Upper lobe of left lung (tissue), 6 donors: ENCODE results near the gene PMM1. TPM values are rescaled to one million over a fixed set of nuclear protein-coding genes. Genes with fewer than 3 reads are reported as not detected.

Experiments used
- ATAC-seq, 2 donors: fragments of 200-7000 bp; cut with Tn5 transposase; one replicate each; pipeline ENCODE4 v1.9.1; 2022; ENCODE audit warnings: mild to moderate bottlenecking in 2 of 2, moderate library complexity in 2 of 2; ENCODE audit not compliant: low FRiP score in 2 of 2
- DNase-seq, 2 donors: peaks; one replicate each; pipeline ENCODE4 v3.0.0-alpha.2; 2019 to 2020
- H3K27ac ChIP-seq, 4 donors: fragments of 200-600 bp; sonication (generic); one replicate each; pipeline ENCODE4 v1.5.1; 2016 to 2019
- H3K27me3 ChIP-seq, 4 donors: fragments of 200-600 bp; sonication (generic); one replicate each; pipeline ENCODE4 v1.5.1; 2017 to 2019
- H3K36me3 ChIP-seq, 4 donors: fragments of 200-600 bp; sonication (generic); one replicate each; pipeline ENCODE4 v1.5.1; 2016 to 2019
- H3K4me1 ChIP-seq, 4 donors: fragments of 200-600 bp; sonication (generic); one replicate each; pipeline ENCODE4 v1.5.1; 2018 to 2019
- H3K4me3 ChIP-seq, 4 donors: fragments of 200-600 bp; sonication (generic); one replicate each; pipeline ENCODE4 v1.5.1; 2017 to 2019; ENCODE audit warnings: mild to moderate bottlenecking in 2 of 4, moderate library complexity in 1 of 4
- H3K9me3 ChIP-seq, 4 donors: fragments of 200-600 bp; sonication (generic); one replicate each; pipeline ENCODE4 v1.5.1; 2018 to 2019
- EP300 ChIP-seq, 4 donors: sonication (generic); formaldehyde crosslinking; IDR thresholded peaks; one replicate each; pipeline ENCODE4 v1.5.1; 2017; ENCODE audit warnings: antibody characterized with exemption in 4 of 4, control low read depth in 2 of 4
- POLR2A ChIP-seq, 4 donors: fragments of 450-650 bp; IDR thresholded peaks; one replicate each; pipeline ENCODE4 v1.5.1; 2016 to 2017; ENCODE audit warnings: antibody characterized with exemption in 4 of 4, mild to moderate bottlenecking in 2 of 4
- POLR2AphosphoS5 ChIP-seq, 2 donors: sonication (generic); formaldehyde crosslinking; IDR thresholded peaks; one replicate each; pipeline ENCODE4 v1.5.1; 2017; ENCODE audit warnings: antibody characterized with exemption in 2 of 2
- WGBS, 2 donors: methylation state at CpG; one replicate each; pipeline ENCODE4 v1.1.5; 2017 to 2018; 5-methylcytosine and 5-hydroxymethylcytosine counted together
- total RNA-seq, 6 donors: library from RNA; depleted of rRNA in 4 of 6; stranded (reverse); fragments of >200 nt in 4 of 6; gene quantifications; one replicate each; pipeline versions ENCODE4 v1.1.0 to v1.2.1, GENCODE V29; 2016 to 2021
- TF ChIP-seq, protein P1 (sequence below), 6 experiments: fragments of 450-650 bp in 4 of 6; fragments of 200-600 bp in 2 of 6; sonication (generic) in 2 of 6; IDR thresholded peaks; one replicate each; pipeline ENCODE4 v1.5.1; 2016 to 2019; ENCODE audit warnings: antibody characterized with exemption in 6 of 6
- donor health status: DM: no; HTN: no; CAD: no; lungs with moderate emphysema.
- donor health status: DM: no; HTN: yes; CAD: no; lungs with severe emphysema.

PMM1 gene
- total RNA-seq, 6 donors from 2014 or later, result 42.1 to 226 (median 105) TPM

DNA sequence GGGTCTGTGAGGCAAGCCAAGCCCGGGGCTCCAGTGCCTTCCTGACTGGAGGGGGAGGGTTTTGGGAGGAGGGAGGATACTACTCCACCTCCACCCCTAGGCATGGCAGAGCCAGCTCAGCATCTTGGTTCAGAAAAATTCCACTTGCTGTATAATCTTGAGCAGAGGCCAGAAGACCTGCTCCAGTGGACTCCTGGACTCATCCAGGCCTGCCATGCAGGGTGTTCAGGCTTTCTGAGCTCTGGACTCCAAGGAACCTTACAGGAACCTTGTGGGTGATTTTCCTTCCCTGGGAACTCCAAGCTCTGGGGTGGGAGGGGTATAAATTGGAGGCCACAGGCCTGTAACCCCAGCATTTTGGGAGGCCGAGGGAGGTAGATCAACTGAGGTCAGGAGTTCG lies 19.4 kb downstream of the PMM1 start:
- Histone ChIP-seq H3K27ac (no peak overlapping the region), H3K9me3 (no peaks in the 10 kb centered on the region), H3K27me3 (no peaks in the 10 kb centered on the region), H3K4me1 (peaks cover 0 to 7% (median 2%) of the 10 kb centered on the region in 4 donors), H3K36me3 (peaks cover 0 to 7% (median 0%) of the 10 kb centered on the region in 4 donors), H3K4me3 (no peak overlapping the region)
- 59 to 75% methylated on average over 3 of the region's 3 CpGs for WGBS, 2 donors
- ATAC-seq, result no peak
- DNase-seq, result no peak
- TF ChIP-seq POLR2A (IDR thresholded peaks at IDR 0.05) (no peak), POLR2AphosphoS5 (IDR thresholded peaks at IDR 0.05) (no peak), EP300 (IDR thresholded peaks at IDR 0.05) (no peak)
- TF ChIP-seq, protein P1, sequence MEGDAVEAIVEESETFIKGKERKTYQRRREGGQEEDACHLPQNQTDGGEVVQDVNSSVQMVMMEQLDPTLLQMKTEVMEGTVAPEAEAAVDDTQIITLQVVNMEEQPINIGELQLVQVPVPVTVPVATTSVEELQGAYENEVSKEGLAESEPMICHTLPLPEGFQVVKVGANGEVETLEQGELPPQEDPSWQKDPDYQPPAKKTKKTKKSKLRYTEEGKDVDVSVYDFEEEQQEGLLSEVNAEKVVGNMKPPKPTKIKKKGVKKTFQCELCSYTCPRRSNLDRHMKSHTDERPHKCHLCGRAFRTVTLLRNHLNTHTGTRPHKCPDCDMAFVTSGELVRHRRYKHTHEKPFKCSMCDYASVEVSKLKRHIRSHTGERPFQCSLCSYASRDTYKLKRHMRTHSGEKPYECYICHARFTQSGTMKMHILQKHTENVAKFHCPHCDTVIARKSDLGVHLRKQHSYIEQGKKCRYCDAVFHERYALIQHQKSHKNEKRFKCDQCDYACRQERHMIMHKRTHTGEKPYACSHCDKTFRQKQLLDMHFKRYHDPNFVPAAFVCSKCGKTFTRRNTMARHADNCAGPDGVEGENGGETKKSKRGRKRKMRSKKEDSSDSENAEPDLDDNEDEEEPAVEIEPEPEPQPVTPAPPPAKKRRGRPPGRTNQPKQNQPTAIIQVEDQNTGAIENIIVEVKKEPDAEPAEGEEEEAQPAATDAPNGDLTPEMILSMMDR (IDR thresholded peaks at IDR 0.05), result no peak

DNA sequence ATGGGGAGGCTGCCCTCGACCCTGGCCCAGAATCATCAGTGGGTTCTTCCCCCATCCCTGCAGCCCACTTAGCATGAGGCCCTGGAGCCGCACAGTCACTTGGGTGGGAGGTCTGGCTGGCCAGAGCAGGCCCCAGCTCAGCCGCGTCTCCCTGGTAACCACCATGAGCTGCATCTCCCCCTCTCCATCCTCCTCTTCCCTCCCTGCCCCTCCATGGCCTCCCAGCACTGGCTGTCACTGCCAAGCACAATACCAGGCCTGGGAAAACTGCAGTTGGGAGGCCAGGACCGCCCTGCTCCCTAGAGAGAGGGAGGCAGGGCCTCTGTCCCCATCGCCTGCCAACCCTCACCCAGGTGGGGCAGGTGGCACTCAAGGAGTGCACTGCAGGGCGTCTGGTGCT lies 20.8 kb downstream of the PMM1 start:
- WGBS, 2 donors, result 77 to 93% methylated on average over 6 to 7 of the region's 7 CpGs
- DNase-seq (no peak), ATAC-seq (no peak)
- H3K9me3 ChIP-seq, result no peaks in the 10 kb centered on the region
- TF ChIP-seq EP300 (IDR thresholded peaks at IDR 0.05) (no peak), POLR2A (IDR thresholded peaks at IDR 0.05) (no peak), POLR2AphosphoS5 (IDR thresholded peaks at IDR 0.05) (no peak)
- TF ChIP-seq, protein P1 (IDR thresholded peaks at IDR 0.05), result no peak
- no peaks in the 10 kb centered on the region for H3K36me3 ChIP-seq
- H3K4me3 ChIP-seq, result no peak overlapping the region
- peaks cover 0 to 7% (median 2%) of the 10 kb centered on the region in 4 donors for H3K4me1 ChIP-seq
- no peak overlapping the region for H3K27ac ChIP-seq
- no peaks in the 10 kb centered on the region for H3K27me3 ChIP-seq

DNA sequence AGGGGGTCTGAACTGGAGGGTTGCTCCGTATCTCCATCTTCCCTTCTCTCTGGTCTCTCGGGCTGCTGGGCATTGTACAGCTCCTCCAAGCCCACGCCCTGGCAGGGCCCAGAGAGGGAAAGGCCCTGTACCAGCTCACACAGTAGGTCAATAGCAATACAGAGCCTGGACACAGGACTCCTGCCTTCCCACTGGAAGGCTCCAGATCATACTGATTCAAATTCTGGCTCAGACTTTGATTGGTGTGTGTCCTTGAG lies 22.2 kb downstream of the PMM1 start:
- TF ChIP-seq, protein P1 (IDR thresholded peaks at IDR 0.05), result no peak
- TF ChIP-seq EP300 (IDR thresholded peaks at IDR 0.05), result no peak
- TF ChIP-seq POLR2AphosphoS5 (IDR thresholded peaks at IDR 0.05), result no peak
- no peak for TF ChIP-seq POLR2A (IDR thresholded peaks at IDR 0.05)
- no peak for DNase-seq
- Histone ChIP-seq H3K4me1 (peaks cover 0 to 7% (median 2%) of the 10 kb centered on the region in 4 donors), H3K27me3 (no peaks in the 10 kb centered on the region), H3K36me3 (no peaks in the 10 kb centered on the region), H3K27ac (peak overlapping the region in 1 of 4 donors; percentile 8), H3K4me3 (no peak overlapping the region), H3K9me3 (no peaks in the 10 kb centered on the region)
- no peak for ATAC-seq
- 61 to 76% methylated on average over 3 of the region's 3 CpGs for WGBS, 2 donors

DNA sequence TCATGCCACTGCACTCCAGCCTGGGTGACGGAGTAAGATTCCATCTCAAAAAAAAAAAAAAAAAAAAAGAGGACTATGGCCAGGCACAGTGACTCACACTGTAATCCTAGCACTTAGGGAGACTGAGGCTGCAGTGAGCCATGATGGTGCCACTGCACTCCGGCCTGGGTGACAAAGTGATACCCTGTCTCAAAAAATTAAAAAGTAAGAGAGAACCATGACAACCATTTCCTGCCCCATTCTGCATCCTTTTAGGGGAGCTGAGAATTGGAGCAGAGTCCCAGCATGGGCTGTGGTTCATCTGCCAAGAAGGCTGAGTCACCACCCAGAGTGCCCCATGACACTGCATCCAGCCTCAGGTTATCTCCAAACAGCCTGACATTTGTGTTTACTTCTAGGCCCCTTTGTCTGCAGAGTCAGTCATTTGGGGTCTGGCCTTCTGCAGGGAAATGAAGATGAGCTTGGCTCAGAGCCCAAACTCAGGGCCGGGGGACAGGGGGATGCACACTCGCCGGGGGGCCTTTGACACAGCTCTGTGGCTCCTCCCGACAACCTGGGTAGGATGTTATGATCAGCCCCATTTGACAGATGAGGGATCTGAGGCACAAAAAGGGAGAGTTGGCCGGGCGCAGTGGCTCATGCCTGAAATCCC lies 24.1 kb downstream of the PMM1 start:
- H3K36me3 ChIP-seq, result no peaks in the 10 kb centered on the region
- H3K4me3 ChIP-seq, result no peak overlapping the region
- H3K9me3 ChIP-seq, result no peaks in the 10 kb centered on the region
- TF ChIP-seq POLR2A (IDR thresholded peaks at IDR 0.05) (no peak), EP300 (IDR thresholded peaks at IDR 0.05) (no peak), POLR2AphosphoS5 (IDR thresholded peaks at IDR 0.05) (no peak)
- TF ChIP-seq, protein P1 (IDR thresholded peaks at IDR 0.05), result no peak
- H3K27ac ChIP-seq, result peak overlapping the region in 2 of 4 donors; percentile 8 to 9
- WGBS, 2 donors, result 71 to 72% methylated on average over 4 to 8 of the region's 8 CpGs
- H3K27me3 ChIP-seq, result no peaks in the 10 kb centered on the region
- DNase-seq (peak in 1 of 2 donors; percentile 30), ATAC-seq (peak in 1 of 2 donors; percentile 63)
- peaks cover 0 to 7% (median 2%) of the 10 kb centered on the region in 4 donors for H3K4me1 ChIP-seq

DNA sequence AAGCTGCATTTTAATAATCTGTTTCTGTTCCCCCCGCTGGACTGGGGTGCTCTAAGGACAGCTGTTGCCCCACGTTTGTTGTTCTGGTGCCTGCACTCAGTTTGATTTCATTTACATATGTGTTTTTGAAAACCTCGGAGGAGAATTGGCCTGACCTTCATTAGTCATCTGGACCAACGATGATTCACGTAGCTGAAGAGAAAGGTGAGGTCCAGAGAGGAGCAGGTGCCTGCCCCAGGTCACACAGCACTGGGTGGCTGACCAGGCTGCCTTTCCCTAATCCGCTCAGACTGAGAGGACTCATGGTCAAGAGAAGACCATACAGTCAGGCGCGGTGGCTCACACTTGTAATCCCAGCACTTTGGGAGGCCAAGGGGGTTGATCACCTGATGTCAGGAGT lies 25.1 kb downstream of the PMM1 start:
- Histone ChIP-seq H3K27ac (peak overlapping the region in 1 of 4 donors; percentile 9), H3K9me3 (no peaks in the 10 kb centered on the region), H3K4me1 (peaks cover 0 to 9% (median 2%) of the 10 kb centered on the region in 4 donors), H3K27me3 (no peaks in the 10 kb centered on the region), H3K4me3 (no peak overlapping the region), H3K36me3 (no peaks in the 10 kb centered on the region)
- DNase-seq, result no peak
- no peak for ATAC-seq
- TF ChIP-seq EP300 (IDR thresholded peaks at IDR 0.05) (no peak), POLR2AphosphoS5 (IDR thresholded peaks at IDR 0.05) (no peak), POLR2A (IDR thresholded peaks at IDR 0.05) (no peak)
- TF ChIP-seq, protein P1 (IDR thresholded peaks at IDR 0.05), result no peak
- 87 to 90% methylated on average over 5 to 8 of the region's 8 CpGs for WGBS, 2 donors
